B cell (primary cell): ENCODE measurements around the gene RSPH6A.

ENCODE experiments used
- CTCF ChIP-seq: fragments of 200-600 bp; IDR thresholded peaks from one replicate; pipeline ENCODE4 v1.8.0; 2022; ENCODE audit warnings: antibody characterized with exemption, mild to moderate bottlenecking
- EZH2 ChIP-seq: IDR thresholded peaks from 2 replicates; pipeline ENCODE4 v1.6.1; 2012; ENCODE audit warnings: borderline replicate concordance, low read depth, mild to moderate bottlenecking, moderate library complexity, low read length; ENCODE audit not compliant: insufficient read depth, poor library complexity, severe bottlenecking

GRCh38 chr19:45822716-45823115, 7.6 kb upstream of the RSPH6A start:
- TF ChIP-seq CTCF = no peak
- TF ChIP-seq EZH2 = no peak
